ENCODE measurements around the gene TRIP12. TPM values are rescaled to one million over a fixed set of nuclear protein-coding genes. Genes with fewer than 3 reads are reported as not detected.

TRIP12 gene
- total and polyA plus RNA-seq, 2 of the 8 experiments (the other 6 are each of a cell fraction or from before 2014, with no cell fraction given): 23.1 to 174 TPM

GRCh38 chr2:229718057-229718456 is 203.8 kb downstream of the TRIP12 start (continued):
- no peak for TF ChIP-seq CHD7 (IDR thresholded peaks at IDR 0.05; ENCODE audit: insufficient replicate concordance, low read length)
- no peak for TF ChIP-seq HDAC6 (IDR thresholded peaks at IDR 0.05; ENCODE audit: low read depth, low read length)
- no peak for TF ChIP-seq BRCA1 (IDR thresholded peaks at IDR 0.05; ENCODE audit: low read depth, low read length)
- TF ChIP-seq RXRA (IDR thresholded peaks at IDR 0.05; ENCODE audit: insufficient read depth, low read depth, low read length): no peak
- no peak for TF ChIP-seq ASH2L (IDR thresholded peaks at IDR 0.05; ENCODE audit: low read length)
- TF ChIP-seq USF2 (IDR thresholded peaks at IDR 0.05; ENCODE audit: low read length): no peak
